ENCODE data around the gene F2R. TPM values are rescaled to one million over a fixed set of nuclear protein-coding genes. Genes with fewer than 3 reads are reported as not detected.

F2R gene
- polyA plus RNA-seq, 1 donor (not counting 4 experiments of a cell fraction or from before 2014, with no cell fraction given): 56.8 TPM

DNA sequence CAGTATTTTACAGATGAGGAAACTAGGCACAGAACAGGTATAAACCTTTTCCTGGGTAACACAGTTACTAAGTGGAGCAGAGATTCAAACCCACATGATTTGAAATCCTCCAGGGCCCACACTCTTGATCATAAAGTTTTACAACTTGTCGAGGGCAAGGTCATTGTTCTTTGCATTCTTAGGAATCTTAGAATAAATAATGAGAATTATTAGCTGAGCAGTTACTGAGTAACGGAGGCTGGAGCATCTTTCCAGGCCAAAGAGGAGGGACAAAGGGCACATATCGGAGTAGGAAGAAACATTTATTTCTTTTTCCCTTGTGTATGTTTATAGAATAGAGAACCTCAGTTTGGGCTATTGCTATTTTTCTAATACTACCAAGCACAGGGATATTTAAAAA is 27.1 kb upstream of the F2R start:
- H3K4me1 ChIP-seq (ENCODE audit: control insufficient read depth, extremely low read depth, insufficient read depth, low read length): peaks cover 38% of the 10 kb centered on the region
- H3K27ac ChIP-seq (ENCODE audit: control insufficient read depth, insufficient read depth, low read length): peak overlapping the region; percentile 73
- H3K36me3 ChIP-seq (ENCODE audit: control insufficient read depth in 2 of 2, extremely low read depth in 1 of 2, insufficient read depth in 2 of 2, low read length in 2 of 2): no peaks in the 10 kb centered on the region
- no peak overlapping the region for H3K4me2 ChIP-seq (ENCODE audit: control insufficient read depth, extremely low read depth, insufficient read depth, low read depth, low read length)
- no peaks in the 10 kb centered on the region for H3K9me1 ChIP-seq (ENCODE audit: control insufficient read depth, extremely low read depth, insufficient read depth, low read length)
- no peak overlapping the region for H2AFZ ChIP-seq (ENCODE audit: control insufficient read depth, low read length)
- no peaks in the 10 kb centered on the region for H3K9me3 ChIP-seq (ENCODE audit: control insufficient read depth, low read depth, low read length)
- no peak for TF ChIP-seq EZH2 (IDR thresholded peaks at IDR 0.05; ENCODE audit: low read length)
- TF ChIP-seq, protein P1, sequence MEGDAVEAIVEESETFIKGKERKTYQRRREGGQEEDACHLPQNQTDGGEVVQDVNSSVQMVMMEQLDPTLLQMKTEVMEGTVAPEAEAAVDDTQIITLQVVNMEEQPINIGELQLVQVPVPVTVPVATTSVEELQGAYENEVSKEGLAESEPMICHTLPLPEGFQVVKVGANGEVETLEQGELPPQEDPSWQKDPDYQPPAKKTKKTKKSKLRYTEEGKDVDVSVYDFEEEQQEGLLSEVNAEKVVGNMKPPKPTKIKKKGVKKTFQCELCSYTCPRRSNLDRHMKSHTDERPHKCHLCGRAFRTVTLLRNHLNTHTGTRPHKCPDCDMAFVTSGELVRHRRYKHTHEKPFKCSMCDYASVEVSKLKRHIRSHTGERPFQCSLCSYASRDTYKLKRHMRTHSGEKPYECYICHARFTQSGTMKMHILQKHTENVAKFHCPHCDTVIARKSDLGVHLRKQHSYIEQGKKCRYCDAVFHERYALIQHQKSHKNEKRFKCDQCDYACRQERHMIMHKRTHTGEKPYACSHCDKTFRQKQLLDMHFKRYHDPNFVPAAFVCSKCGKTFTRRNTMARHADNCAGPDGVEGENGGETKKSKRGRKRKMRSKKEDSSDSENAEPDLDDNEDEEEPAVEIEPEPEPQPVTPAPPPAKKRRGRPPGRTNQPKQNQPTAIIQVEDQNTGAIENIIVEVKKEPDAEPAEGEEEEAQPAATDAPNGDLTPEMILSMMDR (optimal IDR thresholded peaks at IDR 0.05 in 1 of 3, IDR thresholded peaks at IDR 0.05 in 1 of 3, conservative IDR thresholded peaks at IDR 0.05 in 1 of 3; ENCODE audit: extremely low read depth in 1 of 3, insufficient read depth in 2 of 3, low read length in 3 of 3): no peak
- H3K27me3 ChIP-seq (ENCODE audit: control insufficient read depth, extremely low read depth, insufficient read depth, low read length): no peaks in the 10 kb centered on the region
- no peak for DNase-seq (ENCODE audit: low read depth, low spot score)
- dilution Hi-C loops (cut with MboI; ENCODE audit: extremely low pct_ligation_motif_present, low sequenced_read_pairs): no loop called here
- FAIRE-seq: no peak
- H3K9ac ChIP-seq (ENCODE audit: control insufficient read depth, extremely low read depth, insufficient read depth, low read length): no peak overlapping the region
- no peaks in the 10 kb centered on the region for H3K79me2 ChIP-seq (ENCODE audit: control insufficient read depth, insufficient read depth, low read length)
- H4K20me1 ChIP-seq (ENCODE audit: control insufficient read depth, extremely low read depth, insufficient read depth, low read length): no peaks in the 10 kb centered on the region
- H3K4me3 ChIP-seq (ENCODE audit: control insufficient read depth in 2 of 3, extremely low read depth in 1 of 3, insufficient read depth in 2 of 3, low read depth in 1 of 3, low read length in 3 of 3): no peak overlapping the region

DNA sequence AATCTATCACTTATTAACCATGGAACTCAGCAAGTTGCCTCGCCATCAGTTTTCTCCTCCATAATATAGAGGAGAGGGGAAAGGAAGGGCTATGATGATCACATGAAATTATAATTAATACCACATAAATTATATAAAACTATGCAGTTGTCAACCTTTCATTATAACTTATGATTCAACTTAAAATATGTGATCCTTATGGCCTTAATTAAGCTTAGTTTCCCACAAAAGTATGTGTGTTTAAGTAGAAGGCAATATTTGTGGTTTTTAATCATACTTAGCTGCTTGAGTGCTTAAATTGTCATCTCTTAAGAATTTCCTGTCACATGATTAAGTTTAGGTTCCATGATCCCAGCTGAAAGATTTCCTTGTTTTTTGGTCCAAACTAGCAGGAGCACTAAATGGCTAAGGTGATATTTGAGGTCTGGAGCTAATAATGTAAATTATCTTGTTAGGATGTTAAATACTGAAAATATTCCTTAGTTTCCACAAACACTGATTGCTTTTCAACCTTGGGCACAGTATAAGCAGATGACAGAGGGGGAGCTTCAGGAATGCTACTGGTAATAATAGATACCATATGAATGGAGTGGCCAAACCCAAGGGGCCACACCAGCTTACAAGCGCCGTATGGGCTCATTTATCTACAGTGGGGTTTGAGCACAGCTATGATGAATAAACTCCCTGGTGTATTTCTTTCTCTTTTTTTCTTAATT is 26.4 kb upstream of the F2R start:
- Histone ChIP-seq H3K9me1 (ENCODE audit: control insufficient read depth, extremely low read depth, insufficient read depth, low read length) (no peaks in the 10 kb centered on the region), H3K4me1 (ENCODE audit: control insufficient read depth, extremely low read depth, insufficient read depth, low read length) (peaks cover 38% of the 10 kb centered on the region), H3K27ac (ENCODE audit: control insufficient read depth, insufficient read depth, low read length) (peak overlapping the region; percentile 73), H4K20me1 (ENCODE audit: control insufficient read depth, extremely low read depth, insufficient read depth, low read length) (no peaks in the 10 kb centered on the region), H3K27me3 (ENCODE audit: control insufficient read depth, extremely low read depth, insufficient read depth, low read length) (no peaks in the 10 kb centered on the region), H2AFZ (ENCODE audit: control insufficient read depth, low read length) (no peak overlapping the region), H3K79me2 (ENCODE audit: control insufficient read depth, insufficient read depth, low read length) (no peaks in the 10 kb centered on the region), H3K9me3 (ENCODE audit: control insufficient read depth, low read depth, low read length) (no peaks in the 10 kb centered on the region), H3K4me2 (ENCODE audit: control insufficient read depth, extremely low read depth, insufficient read depth, low read depth, low read length) (peak overlapping the region; percentile 18), H3K36me3 (ENCODE audit: control insufficient read depth in 2 of 2, extremely low read depth in 1 of 2, insufficient read depth in 2 of 2, low read length in 2 of 2) (no peaks in the 10 kb centered on the region), H3K4me3 (ENCODE audit: control insufficient read depth in 2 of 3, extremely low read depth in 1 of 3, insufficient read depth in 2 of 3, low read depth in 1 of 3, low read length in 3 of 3) (no peak overlapping the region), H3K9ac (ENCODE audit: control insufficient read depth, extremely low read depth, insufficient read depth, low read length) (no peak overlapping the region)
- no peak for TF ChIP-seq EZH2 (IDR thresholded peaks at IDR 0.05; ENCODE audit: low read length)
- FAIRE-seq (peak; percentile 26), DNase-seq (ENCODE audit: low read depth, low spot score) (peak; percentile 32)
- dilution Hi-C loops (cut with MboI; ENCODE audit: extremely low pct_ligation_motif_present, low sequenced_read_pairs): no loop called here

Measured in keratinocyte (primary cell).